ENCODE results near the gene ADGRL3. TPM values are rescaled to one million over a fixed set of nuclear protein-coding genes. Genes with fewer than 3 reads are reported as not detected.

The ADGRL3 gene
- polyA plus RNA-seq, 1 experiment = 0.35 TPM

GRCh38 chr4:61223385-61223784 lies 23.3 kb downstream of the ADGRL3 start:
- no peak for TF ChIP-seq CTCF (IDR thresholded peaks at IDR 0.05; ENCODE audit: low read depth, low read length)
- POLR2A ChIA-PET = no interaction called here

GRCh38 chr4:61224573-61224972 lies 24.4 kb downstream of the ADGRL3 start:
- H3K27me3 ChIP-seq (ENCODE audit: control insufficient read depth, insufficient read depth, low read length) = no peaks in the 10 kb centered on the region
- H3K9me3 ChIP-seq (ENCODE audit: control insufficient read depth, insufficient read depth, low read length) = no peaks in the 10 kb centered on the region
- H3K27ac ChIP-seq (ENCODE audit: low read depth, low read length) = no peak overlapping the region
- ChIA-PET POLR2A (no interaction called here), CTCF (no interaction called here)
- DNase-seq (ENCODE audit: low read depth, low spot score) = no peak
- H3K4me3 ChIP-seq (ENCODE audit: low read depth, low read length) = no peak overlapping the region
- TF ChIP-seq CTCF (IDR thresholded peaks at IDR 0.05; ENCODE audit: low read depth, low read length) = no peak

More at GRCh38 chr4:61223385-61223784, 23.3 kb downstream of the ADGRL3 start:
- Histone ChIP-seq H3K4me3 (ENCODE audit: low read depth, low read length) (no peak overlapping the region), H3K9me3 (ENCODE audit: control insufficient read depth, insufficient read depth, low read length) (no peaks in the 10 kb centered on the region), H3K27me3 (ENCODE audit: control insufficient read depth, insufficient read depth, low read length) (no peaks in the 10 kb centered on the region), H3K27ac (ENCODE audit: low read depth, low read length) (no peak overlapping the region)
- CTCF ChIA-PET = no interaction called here
- DNase-seq (ENCODE audit: low read depth, low spot score) = no peak

- no peak for TF ChIP-seq CTCF (IDR thresholded peaks at IDR 0.05; ENCODE audit: low read depth, low read length)
- no peak for DNase-seq (ENCODE audit: low read depth, low spot score)
- Histone ChIP-seq H3K9me3 (ENCODE audit: control insufficient read depth, insufficient read depth, low read length) (no peaks in the 10 kb centered on the region), H3K4me3 (ENCODE audit: low read depth, low read length) (no peak overlapping the region), H3K27me3 (ENCODE audit: control insufficient read depth, insufficient read depth, low read length) (no peaks in the 10 kb centered on the region), H3K27ac (ENCODE audit: low read depth, low read length) (no peak overlapping the region)
- ChIA-PET POLR2A (no interaction called here), CTCF (no interaction called here)
These were observed 25.5 kb downstream of the ADGRL3 start for GRCh38 chr4:61225656-61226055.

GRCh38 chr4:61231421-61231820 lies 31.3 kb downstream of the ADGRL3 start:
- no peak for TF ChIP-seq CTCF (IDR thresholded peaks at IDR 0.05; ENCODE audit: low read depth, low read length)
- CTCF ChIA-PET = interaction anchor here (0.7 kb wide), 1 partner anchor 88 kb away, joined by 4 read pairs; no protein-coding TSS in a partner anchor

GRCh38 chr4:61239250-61239649 lies 39.1 kb downstream of the ADGRL3 start:
- no peaks in the 10 kb centered on the region for H3K9me3 ChIP-seq (ENCODE audit: control insufficient read depth, insufficient read depth, low read length)
- TF ChIP-seq CTCF (IDR thresholded peaks at IDR 0.05; ENCODE audit: low read depth, low read length) = no peak
- H3K27me3 ChIP-seq (ENCODE audit: control insufficient read depth, insufficient read depth, low read length) = no peaks in the 10 kb centered on the region
- ChIA-PET POLR2A (no interaction called here), CTCF (no interaction called here)
- no peak overlapping the region for H3K4me3 ChIP-seq (ENCODE audit: low read depth, low read length)
- DNase-seq (ENCODE audit: low read depth, low spot score) = no peak
- no peak overlapping the region for H3K27ac ChIP-seq (ENCODE audit: low read depth, low read length)

More at GRCh38 chr4:61231421-61231820, 31.3 kb downstream of the ADGRL3 start:
- no peak for DNase-seq (ENCODE audit: low read depth, low spot score)
- Histone ChIP-seq H3K4me3 (ENCODE audit: low read depth, low read length) (no peak overlapping the region), H3K9me3 (ENCODE audit: control insufficient read depth, insufficient read depth, low read length) (no peaks in the 10 kb centered on the region), H3K27me3 (ENCODE audit: control insufficient read depth, insufficient read depth, low read length) (no peaks in the 10 kb centered on the region), H3K27ac (ENCODE audit: low read depth, low read length) (no peak overlapping the region)
- POLR2A ChIA-PET = no interaction called here
